ENCODE measurements around the gene FMNL2. TPM values are rescaled to one million over a fixed set of nuclear protein-coding genes. Genes with fewer than 3 reads are reported as not detected.

The FMNL2 gene
- total and polyA plus RNA-seq, 11 donors, result 4.7 to 19.4 (median 5.5) TPM

DNA sequence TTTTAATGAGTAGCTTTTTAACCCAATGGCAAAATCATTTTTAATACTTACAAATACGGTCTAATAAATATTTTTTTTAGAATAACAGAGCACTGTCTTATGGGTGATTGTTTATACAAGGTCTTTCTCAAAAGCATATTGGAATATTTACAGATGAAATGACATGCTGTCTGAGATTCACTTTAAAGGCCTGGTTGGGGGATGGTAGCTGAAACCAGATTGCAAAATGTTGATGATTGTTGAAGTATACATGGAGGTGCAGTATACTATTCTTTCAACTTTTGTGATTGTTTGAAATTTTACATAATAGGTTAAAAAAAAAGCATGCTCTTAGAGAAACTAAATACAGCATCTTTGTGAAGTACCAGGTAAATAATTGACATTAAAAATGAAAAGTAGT lies 111.2 kb downstream of the FMNL2 start:
- ATAC-seq, result no peak
- WGBS, 4 donors, result 71 to 85% (median 75%) methylated on average over 1 of the region's 1 CpG

GRCh38 chr2:152447897-152448296 lies 112.9 kb downstream of the FMNL2 start:
- no peak overlapping the region for H3K27ac ChIP-seq
- 91 to 100% (median 96%) methylated on average over 1 of the region's 1 CpG for WGBS, 4 donors

More for the DNA sequence above, 111.2 kb downstream of the FMNL2 start:
- peak overlapping the region in 1 of 12 donors; percentile 70 for H3K27ac ChIP-seq
- intact Hi-C loops (cut with DNase I), result no loop called here
- H3K27me3 ChIP-seq, result no peaks in the 10 kb centered on the region
- peaks cover 0 to 61% (median 21%) of the 10 kb centered on the region in 12 donors for H3K4me1 ChIP-seq
- H3K36me3 ChIP-seq, result no peaks in the 10 kb centered on the region
- no peak for DNase-seq
- TF ChIP-seq CTCF (IDR thresholded peaks at IDR 0.05) (no peak), POLR2A (IDR thresholded peaks at IDR 0.05) (no peak)
- H3K4me3 ChIP-seq, result no peak overlapping the region
- no peaks in the 10 kb centered on the region for H3K9me3 ChIP-seq

GRCh38 chr2:152448606-152449005 lies 113.6 kb downstream of the FMNL2 start:
- Histone ChIP-seq H3K9me3 (no peaks in the 10 kb centered on the region), H3K36me3 (no peaks in the 10 kb centered on the region), H3K4me3 (no peak overlapping the region), H3K27ac (no peak overlapping the region), H3K27me3 (no peaks in the 10 kb centered on the region), H3K4me1 (peaks cover 0 to 56% (median 20%) of the 10 kb centered on the region in 12 donors)
- TF ChIP-seq POLR2A (IDR thresholded peaks at IDR 0.05) (no peak), CTCF (IDR thresholded peaks at IDR 0.05) (no peak)
- 65 to 74% (median 70%) methylated on average over 5 of the region's 5 CpGs for WGBS, 4 donors
- ATAC-seq (no peak), DNase-seq (no peak)
- intact Hi-C loops (cut with DNase I), result no loop called here

More at GRCh38 chr2:152447897-152448296, 112.9 kb downstream of the FMNL2 start:
- Histone ChIP-seq H3K4me3 (no peak overlapping the region), H3K27me3 (no peaks in the 10 kb centered on the region), H3K36me3 (no peaks in the 10 kb centered on the region), H3K4me1 (peaks cover 0 to 61% (median 21%) of the 10 kb centered on the region in 12 donors), H3K9me3 (no peaks in the 10 kb centered on the region)
- ATAC-seq (no peak), DNase-seq (no peak)
- TF ChIP-seq POLR2A (IDR thresholded peaks at IDR 0.05) (no peak), CTCF (IDR thresholded peaks at IDR 0.05) (no peak)
- intact Hi-C loops (cut with DNase I), result no loop called here

- H3K9me3 ChIP-seq, result no peaks in the 10 kb centered on the region
- H3K27ac ChIP-seq, result no peak overlapping the region
- H3K36me3 ChIP-seq, result no peaks in the 10 kb centered on the region
- no peak for TF ChIP-seq POLR2A (IDR thresholded peaks at IDR 0.05)
- no peak for TF ChIP-seq CTCF (IDR thresholded peaks at IDR 0.05)
- H3K4me1 ChIP-seq, result peaks cover 0 to 46% (median 15%) of the 10 kb centered on the region in 12 donors
- H3K27me3 ChIP-seq, result no peaks in the 10 kb centered on the region
- no peak for ATAC-seq
- 91 to 96% (median 95%) methylated on average over 3 of the region's 3 CpGs for WGBS, 4 donors
- DNase-seq, result no peak
- H3K4me3 ChIP-seq, result no peak overlapping the region
- intact Hi-C loops (cut with DNase I), result no loop called here
Observed at GRCh38 chr2:152449578-152449977, 114.6 kb downstream of the FMNL2 start.

Data from heart left ventricle (tissue), 16 donors.